Peyer's patch (tissue), 4 donors: ENCODE results near the gene ZNF831. TPM values are rescaled to one million over a fixed set of nuclear protein-coding genes. Genes with fewer than 3 reads are reported as not detected.

ENCODE experiments used
- DNase-seq, 3 donors: peaks; one replicate each; pipeline ENCODE4 v3.0.0-alpha.2; 2017 to 2019
- H3K27ac ChIP-seq, 4 donors: fragments of 200-600 bp; sonication (generic); one replicate each; pipeline ENCODE4 v1.5.1; 2016 to 2019
- H3K27me3 ChIP-seq, 2 donors: fragments of 200-600 bp; sonication (generic); one replicate each; pipeline ENCODE4 v1.5.1; 2019
- H3K36me3 ChIP-seq, 3 donors: fragments of 200-600 bp; sonication (generic); one replicate each; pipeline ENCODE4 v1.5.1; 2016 to 2019
- H3K4me1 ChIP-seq, 4 donors: fragments of 200-600 bp; sonication (generic); one replicate each; pipeline ENCODE4 v1.5.1; 2016 to 2019
- H3K4me3 ChIP-seq, 4 donors: fragments of 200-600 bp; sonication (generic); 1 replicate in 3 of 4; 2 replicates in 1 of 4; pipeline ENCODE4 v1.5.1; 2016 to 2019; ENCODE audit warnings: mild to moderate bottlenecking in 1 of 4
- H3K9me3 ChIP-seq, 4 donors: fragments of 200-600 bp; sonication (generic); one replicate each; pipeline ENCODE4 v1.5.1; 2016 to 2019; ENCODE audit warnings: mild to moderate bottlenecking in 1 of 4
- POLR2A ChIP-seq, 2 donors: fragments of 450-650 bp; IDR thresholded peaks; one replicate each; pipeline ENCODE4 v1.5.1; 2017; ENCODE audit warnings: antibody characterized with exemption in 2 of 2, mild to moderate bottlenecking in 2 of 2, moderate library complexity in 2 of 2
- total RNA-seq, 4 donors: library from RNA; depleted of rRNA; stranded (reverse); fragments of >200 nt; gene quantifications; one replicate each; pipeline ENCODE4 v1.1.0, GENCODE V29; 2016
- TF ChIP-seq, protein P1 (sequence below), 6 experiments: fragments of 450-650 bp in 4 of 6; fragments of 200-600 bp in 2 of 6; sonication (generic) in 1 of 6; IDR thresholded peaks; one replicate each; pipeline ENCODE4 v1.5.1; 2017 to 2019; ENCODE audit warnings: antibody characterized with exemption in 6 of 6, mild to moderate bottlenecking in 3 of 6, moderate library complexity in 1 of 6

The ZNF831 gene
- total RNA-seq, 4 donors from 2014 or later, result 1.7 to 11.6 (median 2.3) TPM

GRCh38 chr20:59141818-59142581, 21.6 kb upstream of the ZNF831 start:
- no peak overlapping the region for H3K4me3 ChIP-seq
- no peak for TF ChIP-seq POLR2A (IDR thresholded peaks at IDR 0.05)
- TF ChIP-seq, protein P1, sequence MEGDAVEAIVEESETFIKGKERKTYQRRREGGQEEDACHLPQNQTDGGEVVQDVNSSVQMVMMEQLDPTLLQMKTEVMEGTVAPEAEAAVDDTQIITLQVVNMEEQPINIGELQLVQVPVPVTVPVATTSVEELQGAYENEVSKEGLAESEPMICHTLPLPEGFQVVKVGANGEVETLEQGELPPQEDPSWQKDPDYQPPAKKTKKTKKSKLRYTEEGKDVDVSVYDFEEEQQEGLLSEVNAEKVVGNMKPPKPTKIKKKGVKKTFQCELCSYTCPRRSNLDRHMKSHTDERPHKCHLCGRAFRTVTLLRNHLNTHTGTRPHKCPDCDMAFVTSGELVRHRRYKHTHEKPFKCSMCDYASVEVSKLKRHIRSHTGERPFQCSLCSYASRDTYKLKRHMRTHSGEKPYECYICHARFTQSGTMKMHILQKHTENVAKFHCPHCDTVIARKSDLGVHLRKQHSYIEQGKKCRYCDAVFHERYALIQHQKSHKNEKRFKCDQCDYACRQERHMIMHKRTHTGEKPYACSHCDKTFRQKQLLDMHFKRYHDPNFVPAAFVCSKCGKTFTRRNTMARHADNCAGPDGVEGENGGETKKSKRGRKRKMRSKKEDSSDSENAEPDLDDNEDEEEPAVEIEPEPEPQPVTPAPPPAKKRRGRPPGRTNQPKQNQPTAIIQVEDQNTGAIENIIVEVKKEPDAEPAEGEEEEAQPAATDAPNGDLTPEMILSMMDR (IDR thresholded peaks at IDR 0.05), result no peak
- H3K9me3 ChIP-seq, result no peaks in the 10 kb centered on the region
- peak in 1 of 3 donors; percentile 5 for DNase-seq
- peaks cover 0 to 10% (median 0%) of the 10 kb centered on the region in 4 donors for H3K4me1 ChIP-seq
- H3K27me3 ChIP-seq, result no peaks in the 10 kb centered on the region
- H3K27ac ChIP-seq, result no peak overlapping the region
- no peaks in the 10 kb centered on the region for H3K36me3 ChIP-seq

DNA sequence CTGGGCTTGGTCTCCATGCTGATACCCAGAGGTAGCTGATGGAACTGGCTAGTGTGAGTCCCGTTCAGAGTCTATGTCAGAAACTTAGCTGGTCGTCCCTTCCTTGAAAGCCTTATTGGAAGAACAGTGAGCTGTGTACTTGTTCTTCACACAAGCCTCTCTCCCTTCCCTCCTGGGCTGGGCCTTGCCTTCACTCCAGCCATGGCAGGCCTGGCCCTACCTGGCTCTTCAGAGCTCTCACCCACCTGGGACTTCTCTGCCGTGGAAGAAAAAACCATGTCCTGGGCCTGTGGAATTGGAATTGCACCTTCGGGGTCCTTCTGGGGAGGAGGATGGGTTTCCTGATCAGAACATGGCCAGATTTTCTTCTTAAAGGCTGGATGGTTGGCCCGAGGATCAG, 20.3 kb upstream of the ZNF831 start:
- no peak for DNase-seq
- H3K4me3 ChIP-seq, result no peak overlapping the region
- no peaks in the 10 kb centered on the region for H3K36me3 ChIP-seq
- no peaks in the 10 kb centered on the region for H3K27me3 ChIP-seq
- TF ChIP-seq POLR2A (IDR thresholded peaks at IDR 0.05), result no peak
- TF ChIP-seq, protein P1 (IDR thresholded peaks at IDR 0.05), result no peak
- H3K27ac ChIP-seq, result no peak overlapping the region
- H3K4me1 ChIP-seq, result peaks cover 0 to 10% (median 0%) of the 10 kb centered on the region in 4 donors
- no peaks in the 10 kb centered on the region for H3K9me3 ChIP-seq

GRCh38 chr20:59144179-59144830, 19.3 kb upstream of the ZNF831 start:
- Histone ChIP-seq H3K27me3 (no peaks in the 10 kb centered on the region), H3K4me1 (peaks cover 0 to 10% (median 3%) of the 10 kb centered on the region in 4 donors), H3K4me3 (no peak overlapping the region), H3K36me3 (no peaks in the 10 kb centered on the region), H3K27ac (no peak overlapping the region), H3K9me3 (no peaks in the 10 kb centered on the region)
- no peak for DNase-seq
- TF ChIP-seq POLR2A (IDR thresholded peaks at IDR 0.05), result no peak

DNA sequence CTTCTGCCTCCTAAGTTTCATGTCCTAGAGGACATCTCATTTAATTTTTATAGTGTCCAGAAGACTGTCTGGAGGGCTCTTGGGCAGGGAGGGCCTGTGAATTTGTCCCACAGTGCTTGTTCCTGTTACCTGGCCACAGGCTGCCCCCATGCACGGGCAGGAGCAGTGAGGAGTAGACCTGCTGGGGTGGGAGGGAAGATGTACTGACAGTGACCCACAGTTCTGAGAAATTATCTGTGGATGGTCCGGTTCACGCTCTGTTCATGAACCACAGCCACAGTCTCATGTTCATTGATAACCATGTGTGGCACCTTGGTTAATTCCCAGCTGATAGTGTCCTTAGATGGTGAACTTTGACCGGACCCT, 18.8 kb upstream of the ZNF831 start:
- TF ChIP-seq, protein P1 (IDR thresholded peaks at IDR 0.05), result no peak
- TF ChIP-seq POLR2A (IDR thresholded peaks at IDR 0.05), result no peak
- no peak for DNase-seq
- Histone ChIP-seq H3K4me1 (peaks cover 0 to 10% (median 5%) of the 10 kb centered on the region in 4 donors), H3K9me3 (no peaks in the 10 kb centered on the region), H3K36me3 (no peaks in the 10 kb centered on the region), H3K4me3 (no peak overlapping the region), H3K27ac (no peak overlapping the region), H3K27me3 (no peaks in the 10 kb centered on the region)

DNA sequence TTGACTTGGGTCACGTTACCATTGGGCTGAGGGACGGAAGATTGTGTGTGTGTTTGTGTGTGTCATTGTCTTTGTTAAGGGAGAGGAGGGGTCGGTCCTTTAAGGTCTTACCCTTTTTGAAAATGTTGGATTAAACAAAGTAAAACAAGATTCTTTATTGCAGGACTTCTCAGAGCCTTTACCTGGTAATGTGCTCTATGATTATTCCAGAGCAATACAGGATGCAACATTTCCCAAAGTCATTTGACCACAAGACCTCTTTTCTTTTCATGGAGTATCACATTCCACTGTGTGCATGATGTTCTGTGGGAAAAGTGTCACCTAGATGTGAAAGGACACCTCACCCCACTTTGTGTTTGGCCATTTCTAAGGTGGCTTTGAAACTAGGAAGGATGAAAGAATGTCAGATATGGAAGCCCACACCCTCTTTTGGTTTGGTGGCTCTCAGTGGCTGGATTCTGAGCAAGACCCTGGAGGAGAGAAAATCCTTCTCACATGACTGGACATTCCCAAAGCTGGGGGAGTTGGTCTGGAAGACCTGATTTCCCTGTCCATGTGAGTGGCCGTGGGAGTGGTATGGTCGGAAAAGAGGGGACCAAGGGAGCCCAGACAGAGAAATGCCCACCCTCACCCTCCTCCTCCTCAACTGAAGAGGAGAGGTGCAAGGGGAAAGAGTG, 18.2 kb upstream of the ZNF831 start:
- Histone ChIP-seq H3K9me3 (no peaks in the 10 kb centered on the region), H3K4me1 (peaks cover 0 to 14% (median 5%) of the 10 kb centered on the region in 4 donors), H3K27ac (peak overlapping the region in 3 of 4 donors; percentile 62 to 74 (median 69)), H3K27me3 (no peaks in the 10 kb centered on the region), H3K4me3 (peak overlapping the region in 2 of 4 donors; percentile 25 to 36), H3K36me3 (no peaks in the 10 kb centered on the region)
- DNase-seq, result peak in 1 of 3 donors; percentile 12
- TF ChIP-seq, protein P1 (IDR thresholded peaks at IDR 0.05), result no peak
- TF ChIP-seq POLR2A (IDR thresholded peaks at IDR 0.05), result no peak
